Nephron progenitor cell (in vitro differentiated cells): Measurements from ENCODE around the gene RAB23.

Experiments used
- DNase-seq: peaks from one replicate; pipeline ENCODE4 v3.0.0; 2021
- H3K27ac Mint-ChIP-seq: 2 replicates; pipeline ENCODE4 v1.8.0; 2021; ENCODE audit warnings: mild to moderate bottlenecking, moderate library complexity, mixed read lengths
- H3K27me3 Mint-ChIP-seq: 2 replicates; pipeline ENCODE4 v1.8.0; 2021; ENCODE audit warnings: mild to moderate bottlenecking, low read depth, mixed read lengths; ENCODE audit not compliant: poor library complexity
- H3K36me3 Mint-ChIP-seq: 2 replicates; pipeline ENCODE4 v1.8.0; 2021; ENCODE audit warnings: low read depth, mixed read lengths
- H3K4me1 Mint-ChIP-seq: 2 replicates; pipeline ENCODE4 v1.8.0; 2021; ENCODE audit warnings: mixed read lengths
- H3K4me3 Mint-ChIP-seq: 2 replicates; pipeline ENCODE4 v1.8.0; 2021; ENCODE audit warnings: mild to moderate bottlenecking, moderate library complexity, mixed read lengths
- H3K9me3 Mint-ChIP-seq: 2 replicates; pipeline ENCODE4 v1.8.0; 2021; ENCODE audit warnings: mild to moderate bottlenecking, moderate library complexity, mixed read lengths
- TF ChIP-seq, protein P1 (sequence below): fragments of 200-600 bp; sonication (generic); IDR thresholded peaks from 2 replicates; pipeline ENCODE4 v1.5.0; 2021; ENCODE audit warnings: antibody characterized with exemption

Gene RAB23

DNA sequence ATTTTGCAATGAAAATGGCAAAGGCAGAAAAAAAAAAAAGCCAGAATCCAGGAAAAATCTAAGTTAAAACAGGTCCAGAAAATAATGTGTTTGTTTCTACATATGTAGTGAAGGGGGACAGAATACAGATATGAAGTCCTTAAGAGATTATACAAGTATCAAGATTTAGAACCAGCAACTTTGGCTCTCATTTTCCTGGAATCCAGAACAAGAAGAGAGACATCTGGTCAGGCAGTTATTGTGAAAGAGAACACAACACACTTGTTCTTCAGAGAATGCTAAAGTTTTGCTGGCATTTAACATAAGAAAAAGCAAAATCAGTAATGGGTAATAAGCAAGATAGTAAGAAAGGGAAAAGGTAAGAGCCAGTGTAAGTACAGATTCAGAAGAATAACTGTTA is 28.9 kb downstream of the RAB23 start:
- H3K36me3 Mint-ChIP-seq, result peaks cover 39% of the 10 kb centered on the region
- no peak overlapping the region for H3K4me3 Mint-ChIP-seq
- H3K4me1 Mint-ChIP-seq, result no peaks in the 10 kb centered on the region
- H3K27me3 Mint-ChIP-seq, result peaks cover under 1% of the 10 kb centered on the region
- H3K27ac Mint-ChIP-seq, result no peak overlapping the region
- H3K9me3 Mint-ChIP-seq, result no peaks in the 10 kb centered on the region
- TF ChIP-seq, protein P1, sequence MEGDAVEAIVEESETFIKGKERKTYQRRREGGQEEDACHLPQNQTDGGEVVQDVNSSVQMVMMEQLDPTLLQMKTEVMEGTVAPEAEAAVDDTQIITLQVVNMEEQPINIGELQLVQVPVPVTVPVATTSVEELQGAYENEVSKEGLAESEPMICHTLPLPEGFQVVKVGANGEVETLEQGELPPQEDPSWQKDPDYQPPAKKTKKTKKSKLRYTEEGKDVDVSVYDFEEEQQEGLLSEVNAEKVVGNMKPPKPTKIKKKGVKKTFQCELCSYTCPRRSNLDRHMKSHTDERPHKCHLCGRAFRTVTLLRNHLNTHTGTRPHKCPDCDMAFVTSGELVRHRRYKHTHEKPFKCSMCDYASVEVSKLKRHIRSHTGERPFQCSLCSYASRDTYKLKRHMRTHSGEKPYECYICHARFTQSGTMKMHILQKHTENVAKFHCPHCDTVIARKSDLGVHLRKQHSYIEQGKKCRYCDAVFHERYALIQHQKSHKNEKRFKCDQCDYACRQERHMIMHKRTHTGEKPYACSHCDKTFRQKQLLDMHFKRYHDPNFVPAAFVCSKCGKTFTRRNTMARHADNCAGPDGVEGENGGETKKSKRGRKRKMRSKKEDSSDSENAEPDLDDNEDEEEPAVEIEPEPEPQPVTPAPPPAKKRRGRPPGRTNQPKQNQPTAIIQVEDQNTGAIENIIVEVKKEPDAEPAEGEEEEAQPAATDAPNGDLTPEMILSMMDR, result no peak
- DNase-seq, result no peak

GRCh38 chr6:57190140-57190539 is 32.0 kb downstream of the RAB23 start:
- peaks cover 42% of the 10 kb centered on the region for H3K36me3 Mint-ChIP-seq
- no peak overlapping the region for H3K4me3 Mint-ChIP-seq
- H3K4me1 Mint-ChIP-seq, result no peaks in the 10 kb centered on the region
- DNase-seq, result no peak
- H3K27me3 Mint-ChIP-seq, result no peaks in the 10 kb centered on the region
- no peaks in the 10 kb centered on the region for H3K9me3 Mint-ChIP-seq
- TF ChIP-seq, protein P1, result no peak
- H3K27ac Mint-ChIP-seq, result no peak overlapping the region

DNA sequence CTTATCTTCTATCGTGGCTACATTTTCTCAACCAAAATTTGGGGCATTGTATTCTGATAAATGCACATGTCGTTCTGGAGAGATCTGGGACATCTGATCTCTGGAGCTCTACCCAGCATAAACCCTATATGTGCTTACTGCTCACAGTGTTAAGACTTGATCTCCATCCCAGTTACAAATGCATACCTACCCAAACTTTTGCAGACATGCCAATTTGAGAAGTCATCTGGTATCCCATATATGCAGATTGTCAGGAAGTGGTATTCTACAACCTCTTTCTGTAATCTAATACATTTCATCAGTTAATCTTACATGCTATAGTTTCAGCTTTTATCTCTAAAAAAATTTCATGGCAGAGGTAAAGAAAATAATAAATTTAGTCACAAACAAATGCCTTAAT is 38.8 kb downstream of the RAB23 start:
- TF ChIP-seq, protein P1, result no peak
- Mint-ChIP-seq H3K4me3 (no peak overlapping the region), H3K27ac (no peak overlapping the region), H3K4me1 (no peaks in the 10 kb centered on the region), H3K36me3 (peaks cover 60% of the 10 kb centered on the region), H3K9me3 (no peaks in the 10 kb centered on the region), H3K27me3 (no peaks in the 10 kb centered on the region)
- DNase-seq, result no peak

DNA sequence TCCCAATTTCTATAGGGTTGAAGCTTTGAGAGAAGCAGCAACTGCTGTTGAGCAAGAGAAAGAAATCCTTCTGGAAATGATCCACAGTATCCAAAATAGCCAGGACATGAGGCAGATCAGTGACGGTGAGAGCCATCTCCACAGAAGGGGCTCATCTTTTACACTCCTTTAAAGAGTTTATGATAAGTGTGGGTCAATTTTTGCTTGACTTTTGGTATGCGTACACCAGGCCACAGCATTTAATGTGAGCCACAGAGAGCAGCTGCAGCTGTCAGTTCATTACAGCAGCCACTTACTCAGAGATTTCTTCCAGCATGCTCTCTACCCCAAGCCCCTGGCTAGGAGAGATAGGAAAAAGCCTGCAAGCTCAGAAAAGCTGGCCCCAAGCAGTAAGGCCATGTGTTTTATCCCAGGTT is 40.1 kb downstream of the RAB23 start:
- Mint-ChIP-seq H3K4me3 (no peak overlapping the region), H3K36me3 (peaks cover 68% of the 10 kb centered on the region), H3K27me3 (no peaks in the 10 kb centered on the region), H3K4me1 (no peaks in the 10 kb centered on the region), H3K9me3 (no peaks in the 10 kb centered on the region), H3K27ac (peak overlapping the region; percentile 96)
- DNase-seq, result no peak
- TF ChIP-seq, protein P1, result no peak

- Mint-ChIP-seq H3K9me3 (no peaks in the 10 kb centered on the region), H3K27me3 (no peaks in the 10 kb centered on the region), H3K4me1 (no peaks in the 10 kb centered on the region), H3K36me3 (peaks cover 63% of the 10 kb centered on the region), H3K27ac (peak overlapping the region; percentile 15), H3K4me3 (no peak overlapping the region)
- DNase-seq, result no peak
- TF ChIP-seq, protein P1, result no peak
These were observed 41.5 kb downstream of the RAB23 start for GRCh38 chr6:57180596-57180995.

GRCh38 chr6:57177545-57178265 is 44.4 kb downstream of the RAB23 start:
- DNase-seq, result no peak

More at GRCh38 chr6:57177545-57178265, 44.4 kb downstream of the RAB23 start:
- Mint-ChIP-seq H3K9me3 (no peaks in the 10 kb centered on the region), H3K4me1 (peaks cover 24% of the 10 kb centered on the region), H3K27ac (no peak overlapping the region), H3K4me3 (no peak overlapping the region), H3K36me3 (peaks cover 48% of the 10 kb centered on the region), H3K27me3 (peaks cover 3% of the 10 kb centered on the region)
- TF ChIP-seq, protein P1, result no peak
